Epithelial cell of prostate (primary cell): ENCODE data around the gene ARHGAP18.

Experiments used
- DNase-seq: peaks from one replicate; pipeline ENCODE4 v3.0.0-alpha.2; 2011; ENCODE audit warnings: low read depth, low spot score
- H3K27ac ChIP-seq: fragments of 450-650 bp; 2 replicates; pipeline ENCODE4 v1.5.1; 2017; ENCODE audit warnings: mild to moderate bottlenecking

Gene ARHGAP18

GRCh38 chr6:129695373-129696027 is 14.5 kb downstream of the ARHGAP18 start:
- no peak for DNase-seq
- H3K27ac ChIP-seq: no peak overlapping the region

DNA sequence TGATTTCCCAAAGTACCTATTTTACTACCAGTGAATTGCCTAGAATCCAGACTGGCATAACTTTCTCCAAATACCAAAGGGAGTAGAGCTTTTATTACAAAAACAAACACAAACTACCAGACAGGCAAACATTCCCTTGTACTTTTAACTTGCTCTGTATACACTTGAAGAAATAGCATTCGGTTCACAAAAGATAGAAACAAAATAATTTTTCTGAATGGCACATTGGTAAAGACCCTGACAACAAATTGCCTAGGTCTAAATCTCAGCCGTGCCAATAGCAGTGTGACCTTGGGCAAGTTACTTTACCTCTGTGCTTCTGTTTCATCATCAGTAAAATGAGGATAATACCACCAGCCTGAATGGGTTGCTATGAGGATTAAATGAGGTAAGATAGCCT is 15.9 kb downstream of the ARHGAP18 start:
- no peak for DNase-seq
- H3K27ac ChIP-seq: no peak overlapping the region

DNA sequence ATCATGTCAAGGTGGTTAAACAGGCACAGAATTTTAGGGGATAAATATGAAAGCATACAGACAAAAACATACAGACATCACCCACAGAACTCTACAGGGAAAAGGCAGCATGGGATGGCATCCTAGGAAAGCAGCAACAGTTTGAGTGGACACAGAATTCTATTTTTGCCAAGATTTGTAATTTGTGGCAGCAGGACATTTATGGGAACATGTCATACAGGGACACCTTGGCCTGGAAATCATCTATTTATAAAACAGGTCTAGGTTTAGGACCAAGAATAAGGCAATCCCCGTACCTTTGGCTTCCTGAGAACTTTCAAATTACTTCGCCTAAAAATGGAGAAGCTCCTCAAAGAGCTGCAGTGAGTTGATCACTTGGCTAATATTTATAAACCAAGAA is 17.5 kb downstream of the ARHGAP18 start:
- DNase-seq: no peak
- H3K27ac ChIP-seq: no peak overlapping the region

DNA sequence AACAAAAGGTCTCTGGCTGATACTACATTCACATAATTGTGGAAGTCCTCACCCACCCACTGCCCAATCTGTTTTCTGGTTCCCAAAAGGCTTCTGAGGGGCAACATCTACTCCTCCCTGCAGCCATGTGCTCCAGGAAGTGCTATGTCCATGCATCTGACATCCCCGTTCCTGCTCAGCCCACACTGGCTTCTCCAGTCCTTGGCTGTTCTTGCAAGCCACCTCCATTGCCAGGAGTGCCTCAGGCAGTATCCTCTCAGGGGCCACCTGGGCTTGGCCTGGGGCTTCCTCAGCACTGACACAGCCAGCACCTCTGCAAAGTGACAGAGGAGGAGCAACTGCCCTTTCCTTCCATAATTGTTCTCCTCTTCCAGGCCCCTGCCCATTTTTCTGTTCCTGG is 18.3 kb downstream of the ARHGAP18 start:
- no peak for DNase-seq

GRCh38 chr6:129691043-129691640 is 18.8 kb downstream of the ARHGAP18 start:
- H3K27ac ChIP-seq: no peak overlapping the region
- no peak for DNase-seq

More for the DNA sequence above, 18.3 kb downstream of the ARHGAP18 start:
- H3K27ac ChIP-seq: no peak overlapping the region

- peak overlapping the region; percentile 93 for H3K27ac ChIP-seq
- peak; percentile 55 for DNase-seq
Observed at GRCh38 chr6:129686941-129687627, 22.9 kb downstream of the ARHGAP18 start.

- DNase-seq: no peak
- peak overlapping the region; percentile 93 for H3K27ac ChIP-seq
Observed at GRCh38 chr6:129685662-129686031, 24.3 kb downstream of the ARHGAP18 start.

- peak overlapping the region; percentile 93 for H3K27ac ChIP-seq
- DNase-seq: no peak
Observed at GRCh38 chr6:129684903-129685661, 24.9 kb downstream of the ARHGAP18 start.

DNA sequence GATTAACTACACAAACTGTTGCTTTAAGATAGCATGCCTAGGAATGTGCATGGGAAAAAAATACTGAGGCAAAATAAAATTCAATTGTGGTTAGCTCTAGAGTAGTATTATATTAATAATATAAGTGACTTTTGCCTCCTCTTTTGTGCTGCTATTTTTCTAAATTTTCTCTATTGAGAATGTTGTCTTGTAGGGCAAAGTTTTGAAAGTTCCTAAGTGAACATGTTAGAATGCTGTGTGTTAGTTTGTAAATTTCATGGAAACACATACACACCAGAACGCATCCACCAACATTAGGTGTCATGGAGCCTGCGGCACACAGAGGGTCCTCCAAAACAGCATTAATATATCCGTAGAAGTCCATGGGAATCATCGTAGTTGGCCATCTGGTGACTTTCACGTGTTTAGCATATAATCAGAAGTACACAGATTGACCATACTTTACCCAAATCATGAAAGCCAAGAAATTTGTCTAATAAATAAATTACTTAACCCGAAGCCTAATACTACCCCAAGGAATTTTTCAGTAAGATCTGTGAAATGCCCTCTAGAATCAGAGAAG is 25.6 kb downstream of the ARHGAP18 start:
- no peak for DNase-seq
- H3K27ac ChIP-seq: peak overlapping the region; percentile 93

DNA sequence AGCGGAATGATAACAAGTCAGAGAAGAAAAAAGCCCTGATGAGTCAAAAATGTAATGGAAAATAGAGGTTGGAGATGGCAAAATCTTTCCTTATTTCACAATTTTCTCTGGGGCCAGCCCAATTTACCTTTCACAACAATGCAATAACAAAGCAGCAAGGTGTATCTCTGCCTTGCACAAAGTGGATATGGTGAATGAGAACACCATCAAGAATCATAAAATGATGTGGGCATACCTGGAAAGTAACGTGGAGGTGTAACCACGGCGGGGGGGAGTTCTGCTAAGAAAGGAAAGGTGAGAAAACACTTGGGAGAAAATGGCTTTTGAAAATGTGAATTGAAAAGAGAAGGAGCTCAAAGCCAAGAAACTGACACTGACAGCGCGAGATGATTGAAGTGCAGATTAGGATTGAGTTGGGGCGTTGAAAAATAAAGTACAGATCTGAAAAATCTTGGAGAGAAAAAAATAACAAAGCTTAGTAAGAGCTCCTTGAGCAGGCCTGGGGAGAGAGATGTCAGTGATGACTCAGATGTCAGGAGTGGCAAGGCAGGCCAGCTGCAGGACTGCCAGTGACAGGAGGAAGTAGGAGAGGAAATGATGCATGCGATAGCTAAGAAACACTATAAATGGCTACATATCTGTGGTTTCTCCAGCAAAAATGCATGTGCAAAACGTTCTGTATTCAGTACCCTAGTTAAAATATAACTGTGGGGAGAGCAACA is 26.2 kb downstream of the ARHGAP18 start:
- DNase-seq: peak; percentile 87
- peak overlapping the region; percentile 93 for H3K27ac ChIP-seq

- peak overlapping the region; percentile 93 for H3K27ac ChIP-seq
- no peak for DNase-seq
Observed at GRCh38 chr6:129681913-129682205, 28.1 kb downstream of the ARHGAP18 start.

DNA sequence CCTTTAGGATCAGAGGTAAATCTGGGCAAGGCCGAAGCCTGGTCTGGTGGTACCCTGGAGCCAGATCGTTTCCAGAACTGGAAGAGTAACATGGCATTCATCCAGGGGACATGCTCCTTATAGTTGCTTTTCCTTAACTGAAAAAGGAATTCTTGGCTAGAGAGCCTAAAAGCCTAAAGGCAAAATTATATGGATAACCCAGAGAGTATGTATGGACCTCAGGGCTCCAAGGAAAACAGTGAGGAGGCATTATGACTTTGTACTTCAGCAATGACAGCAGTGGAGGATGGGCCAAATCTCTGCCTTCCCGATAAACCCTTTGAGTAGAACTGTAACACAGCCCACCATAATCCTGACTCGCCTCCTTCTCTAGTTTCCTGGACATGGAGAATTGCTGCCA is 29.3 kb downstream of the ARHGAP18 start:
- no peak for DNase-seq
- H3K27ac ChIP-seq: no peak overlapping the region

DNA sequence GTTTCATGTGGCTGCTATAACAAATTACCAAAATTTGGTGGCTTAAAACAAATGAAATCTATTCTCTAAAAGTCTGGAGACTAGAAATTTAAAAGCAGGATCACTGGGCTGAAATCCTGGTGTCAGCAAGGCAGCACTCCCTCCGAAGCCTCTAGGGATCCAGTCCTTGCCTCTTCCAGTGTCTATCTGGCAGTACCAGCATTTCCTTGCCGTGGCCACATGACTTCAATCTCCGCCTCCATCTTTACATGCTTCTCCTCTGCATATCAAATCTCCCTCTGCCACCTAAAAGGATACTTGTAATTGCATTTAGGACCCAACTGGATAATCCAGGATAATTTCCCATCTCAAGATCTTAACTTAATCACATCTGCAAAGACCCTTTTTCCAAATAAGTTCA is 30.2 kb downstream of the ARHGAP18 start:
- peak overlapping the region; percentile 26 for H3K27ac ChIP-seq
- no peak for DNase-seq

- no peak for DNase-seq
- peak overlapping the region; percentile 26 for H3K27ac ChIP-seq
Observed at GRCh38 chr6:129679275-129679674, 30.7 kb downstream of the ARHGAP18 start.

GRCh38 chr6:129678463-129678862 is 31.5 kb downstream of the ARHGAP18 start:
- no peak for DNase-seq
- peak overlapping the region; percentile 26 for H3K27ac ChIP-seq

DNA sequence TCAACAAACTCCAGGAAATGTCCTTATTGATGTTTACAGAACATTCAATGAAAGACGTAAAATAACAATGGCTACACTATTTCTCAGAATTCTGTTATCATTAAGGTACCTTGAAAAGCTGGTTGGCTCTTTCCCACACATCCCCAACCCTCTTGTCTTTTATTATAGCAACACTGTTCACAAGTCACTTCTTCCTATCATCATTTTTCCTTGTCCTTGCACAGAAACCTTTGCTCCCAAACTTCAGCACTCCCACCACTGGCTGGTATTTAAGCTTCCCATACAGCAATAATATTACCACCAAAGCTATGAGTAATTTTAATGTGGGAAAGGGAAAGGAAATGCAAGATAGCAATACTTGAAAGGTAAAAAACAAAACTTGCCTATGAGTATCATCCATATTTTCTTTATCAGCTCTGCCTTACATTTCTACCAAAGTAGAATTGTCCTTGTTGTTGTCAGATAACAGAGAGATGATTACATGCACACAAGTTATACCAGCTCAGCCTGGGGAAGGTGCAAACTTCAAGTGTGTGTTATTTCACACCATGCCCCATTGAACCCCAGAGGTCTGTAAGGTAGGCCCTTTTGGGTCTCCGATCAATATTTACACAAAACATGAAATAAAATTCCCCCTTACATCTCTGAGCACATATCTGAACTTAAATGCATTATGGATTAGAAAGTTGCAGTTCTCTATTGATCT is 32.2 kb downstream of the ARHGAP18 start:
- DNase-seq: no peak
- H3K27ac ChIP-seq: no peak overlapping the region

GRCh38 chr6:129675669-129676472 is 34.1 kb downstream of the ARHGAP18 start:
- no peak for DNase-seq
- H3K27ac ChIP-seq: no peak overlapping the region

- peak overlapping the region; percentile 89 for H3K27ac ChIP-seq
- no peak for DNase-seq
Observed at GRCh38 chr6:129673748-129674147, 36.2 kb downstream of the ARHGAP18 start.
